Stimulated activated CD8-positive, alpha-beta memory T cell treated with anti-CD3 and anti-CD28 coated beads, Interleukin-7, amount 100 ng/mL, for 4 hours (primary cell): ENCODE results near the gene ARHGEF6.

Experiments
- DNase-seq, 2 donors: peaks; one replicate each; pipeline ENCODE4 v3.0.0-alpha.2; 2020; ENCODE audit warnings: low read depth in 2 of 2

Gene ARHGEF6

DNA sequence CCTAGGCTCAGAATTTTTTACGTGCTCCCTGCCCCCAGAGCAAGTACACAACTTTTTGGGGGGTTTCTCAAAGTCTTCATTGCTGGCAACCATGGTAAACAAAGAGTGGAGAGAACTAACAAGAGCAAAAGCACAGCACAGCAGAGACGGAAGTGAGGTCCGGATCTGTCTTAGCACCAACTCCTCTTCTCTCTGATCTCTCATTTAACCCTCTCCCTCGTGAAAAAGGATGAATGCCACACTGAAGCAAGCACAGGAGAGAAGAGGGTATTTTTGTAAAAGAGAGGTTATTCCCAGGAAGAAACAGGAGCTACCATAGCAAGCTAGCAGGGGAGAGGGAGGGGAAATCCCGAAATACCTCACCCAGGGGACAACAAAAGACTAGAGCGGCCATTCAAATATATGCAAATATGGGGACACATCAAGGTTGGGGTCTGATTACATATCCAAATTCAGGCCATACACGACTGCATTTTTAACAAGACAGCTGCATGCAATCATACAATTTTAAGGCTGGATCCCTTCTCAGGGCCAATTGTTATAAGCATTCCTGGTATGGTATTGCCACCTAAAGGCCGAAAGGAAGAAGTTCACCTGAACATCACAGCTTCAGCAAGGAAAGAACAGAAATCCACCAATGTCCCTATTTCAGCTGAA lies 86.2 kb downstream of the ARHGEF6 start:
- DNase-seq: no peak

- DNase-seq: no peak
Observed at GRCh38 chrX:136692271-136692670, 88.5 kb downstream of the ARHGEF6 start.

- DNase-seq: no peak
Observed at GRCh38 chrX:136691028-136691809, 89.5 kb downstream of the ARHGEF6 start.

DNA sequence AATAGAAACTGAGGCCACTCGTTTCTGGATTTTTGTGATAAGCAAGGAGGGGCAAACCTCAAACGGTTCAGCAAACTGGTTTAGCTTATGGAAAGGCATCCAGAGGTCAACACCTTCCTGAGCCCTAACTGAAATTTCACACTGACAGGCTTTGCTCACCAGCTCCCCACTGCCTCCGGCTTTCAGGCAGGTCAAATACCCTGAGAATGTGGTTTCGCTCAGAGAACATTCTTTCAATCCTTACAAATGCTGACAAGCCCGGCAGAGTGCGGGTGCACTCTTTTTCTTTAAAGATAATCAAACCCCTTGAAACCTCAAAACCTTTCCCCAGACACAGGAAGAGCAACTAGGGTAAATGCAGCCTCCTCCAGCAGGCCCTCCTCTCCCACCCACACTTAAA lies 91.3 kb downstream of the ARHGEF6 start:
- no peak for DNase-seq

DNA sequence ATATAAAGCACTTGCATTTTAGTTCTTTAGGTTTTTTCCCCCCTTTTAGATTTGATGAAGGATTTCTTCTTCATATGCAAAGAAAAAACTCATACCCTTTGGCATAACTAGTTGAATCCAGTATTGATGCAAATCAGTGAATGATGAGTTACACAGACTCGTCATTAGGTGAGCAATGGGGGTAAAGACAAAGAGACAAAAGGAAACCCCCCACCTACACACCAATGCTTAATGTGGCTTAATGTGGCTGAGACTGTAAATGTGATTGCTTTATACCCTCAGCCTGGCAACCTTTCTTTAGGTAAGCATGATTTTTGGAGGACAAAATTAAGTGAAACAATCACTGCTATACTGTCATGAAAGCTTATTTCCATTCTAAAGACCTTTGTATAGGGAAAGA lies 93.3 kb downstream of the ARHGEF6 start:
- peak in 1 of 2 donors; percentile 34 for DNase-seq

GRCh38 chrX:136684120-136684519 lies 96.6 kb downstream of the ARHGEF6 start:
- no peak for DNase-seq

DNA sequence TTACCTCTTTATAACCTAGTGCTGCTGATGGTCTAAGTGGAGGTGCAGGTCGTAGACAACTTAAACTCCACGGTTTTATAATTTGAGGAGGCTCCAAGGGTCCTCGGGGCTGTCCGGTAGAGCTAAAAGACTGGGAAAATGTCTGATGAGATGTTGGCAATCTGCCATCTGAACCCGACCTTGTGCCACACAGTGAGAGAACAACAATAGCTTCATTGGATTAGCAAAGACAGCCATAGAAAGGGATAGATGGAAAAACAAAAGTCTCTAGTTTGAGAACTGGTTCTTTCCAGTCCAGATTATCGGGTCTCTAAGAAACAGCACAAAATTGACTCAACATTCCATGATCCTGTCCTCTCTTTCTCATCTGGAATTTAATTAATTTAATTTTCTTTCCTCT lies 101.2 kb downstream of the ARHGEF6 start:
- DNase-seq: no peak

- DNase-seq: no peak
Observed at GRCh38 chrX:136674270-136674985, 106.3 kb downstream of the ARHGEF6 start.

GRCh38 chrX:136671006-136671610 lies 109.6 kb downstream of the ARHGEF6 start:
- no peak for DNase-seq

DNA sequence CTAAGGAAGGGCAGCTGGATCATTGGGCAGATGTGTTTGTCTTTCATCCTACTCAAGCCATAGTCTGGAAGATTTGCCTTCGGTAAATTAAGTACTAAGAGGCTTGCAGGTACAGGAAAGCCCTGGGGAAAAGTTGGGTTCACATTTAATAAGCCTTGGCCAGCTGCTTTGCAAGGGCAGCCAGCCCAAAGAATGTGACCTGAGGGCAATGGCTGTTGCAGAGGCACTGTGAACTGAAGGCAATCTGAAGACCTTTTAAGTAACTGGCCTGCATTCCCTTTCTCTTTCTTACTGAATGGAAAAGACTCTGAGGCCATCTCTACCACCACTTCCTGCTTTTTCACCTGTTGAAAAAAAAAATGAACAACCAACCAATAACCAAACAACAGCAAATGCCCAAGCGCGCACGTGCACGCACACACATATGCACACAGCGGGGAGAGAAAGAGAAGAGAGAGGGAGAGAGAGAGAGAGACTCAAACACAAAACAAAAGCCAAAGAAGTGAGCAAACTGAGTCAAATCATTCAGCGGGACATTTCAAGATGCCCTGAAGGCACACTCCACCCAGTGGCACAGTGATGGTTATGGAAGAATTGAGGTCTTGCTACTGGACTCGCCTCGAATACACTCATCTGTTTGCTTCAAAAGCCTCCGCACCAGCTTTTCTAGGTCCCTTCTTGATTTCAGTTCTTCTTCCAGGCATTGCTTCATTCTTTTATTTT lies 113.1 kb downstream of the ARHGEF6 start:
- no peak for DNase-seq

- no peak for DNase-seq
Observed at GRCh38 chrX:136666088-136666487, 114.6 kb downstream of the ARHGEF6 start.

DNA sequence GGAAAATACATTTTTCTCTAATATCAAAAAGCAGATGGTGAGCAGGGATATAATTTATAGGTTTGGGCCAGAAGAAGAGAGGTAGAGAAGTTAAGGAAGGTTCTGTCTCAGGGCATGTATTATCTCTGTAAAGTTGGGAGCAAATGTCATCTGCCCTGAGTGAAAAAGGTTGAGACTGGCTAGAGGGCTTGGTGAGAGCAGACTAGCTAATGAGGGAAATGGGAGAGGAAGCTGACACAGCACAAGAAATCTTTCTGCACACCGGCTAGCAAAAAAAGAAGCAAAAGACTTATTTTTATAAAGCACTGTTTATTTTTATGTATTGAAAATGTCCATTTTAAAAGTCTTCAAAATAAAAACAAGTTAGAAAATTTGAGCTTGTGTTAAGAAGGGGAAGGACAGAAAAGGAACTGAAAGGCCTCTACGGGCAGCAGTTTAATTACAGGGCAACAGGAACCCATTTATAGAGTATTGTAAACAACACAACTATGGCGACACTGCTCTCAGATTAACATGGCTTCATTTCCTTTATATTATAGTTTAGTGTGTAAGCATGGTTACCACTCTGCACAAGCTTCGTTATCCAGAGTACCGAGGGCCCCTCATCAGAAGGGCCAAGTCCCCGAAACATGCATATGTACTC lies 115.4 kb downstream of the ARHGEF6 start:
- DNase-seq: no peak

DNA sequence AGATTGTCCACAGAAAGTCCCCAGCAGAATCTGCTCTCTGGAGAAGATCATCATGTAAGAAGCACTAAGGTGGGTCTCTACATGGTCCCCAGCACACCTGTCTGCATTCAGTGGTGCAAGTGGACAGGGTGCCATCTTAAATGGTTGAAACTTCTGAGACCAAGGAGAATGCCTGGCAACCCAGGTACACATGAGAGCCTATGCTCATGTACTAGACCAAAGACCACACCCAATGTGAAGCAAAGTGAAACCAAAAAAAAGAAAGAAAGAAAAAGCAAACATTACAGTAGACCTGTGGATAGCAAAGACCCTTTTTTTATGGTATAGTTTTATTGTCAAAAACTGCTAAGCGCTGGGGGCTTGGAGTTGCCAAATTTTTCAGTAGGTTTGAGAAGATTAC lies 117.8 kb downstream of the ARHGEF6 start:
- DNase-seq: no peak

DNA sequence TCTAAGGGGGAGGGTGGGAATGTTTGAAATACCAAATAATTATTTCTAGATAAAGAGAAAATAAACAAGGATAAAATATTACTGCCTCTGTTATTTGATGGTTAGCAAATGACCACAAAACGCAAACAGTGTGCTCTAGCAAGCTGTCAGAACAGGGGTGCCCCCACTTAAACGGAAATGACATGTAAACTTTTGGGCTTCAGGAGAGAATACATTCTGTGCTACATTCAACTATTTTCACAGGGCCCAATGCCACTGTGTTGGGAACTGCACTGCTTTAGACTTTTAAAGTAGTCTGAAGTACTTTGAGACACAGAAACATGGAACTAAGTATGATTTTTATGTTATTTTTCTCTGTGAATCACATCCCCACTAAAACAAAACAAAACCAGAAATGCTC lies 118.6 kb downstream of the ARHGEF6 start:
- no peak for DNase-seq

- DNase-seq: no peak
Observed at GRCh38 chrX:136660896-136661295, 119.8 kb downstream of the ARHGEF6 start.

- no peak for DNase-seq
Observed at GRCh38 chrX:136659174-136659573, 121.6 kb downstream of the ARHGEF6 start.

DNA sequence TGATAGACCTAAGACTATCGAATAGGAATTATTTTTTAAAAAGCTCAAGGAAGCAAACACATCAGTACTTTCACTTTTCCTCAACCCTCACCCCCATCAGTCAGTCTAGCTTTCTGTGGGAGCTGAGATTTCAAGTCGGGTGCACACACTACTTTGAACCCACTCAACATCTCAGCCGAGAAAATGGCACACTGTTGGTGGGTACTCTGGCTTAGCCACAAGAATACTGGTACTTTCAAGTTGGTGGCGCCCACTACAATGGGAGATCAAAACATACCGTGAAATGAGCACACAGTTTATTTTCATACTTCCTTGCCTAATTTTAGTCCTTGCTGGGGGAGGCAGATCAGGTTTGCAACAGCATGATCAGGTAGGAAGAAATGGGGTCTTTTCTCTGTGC lies 122.6 kb downstream of the ARHGEF6 start:
- DNase-seq: no peak

DNA sequence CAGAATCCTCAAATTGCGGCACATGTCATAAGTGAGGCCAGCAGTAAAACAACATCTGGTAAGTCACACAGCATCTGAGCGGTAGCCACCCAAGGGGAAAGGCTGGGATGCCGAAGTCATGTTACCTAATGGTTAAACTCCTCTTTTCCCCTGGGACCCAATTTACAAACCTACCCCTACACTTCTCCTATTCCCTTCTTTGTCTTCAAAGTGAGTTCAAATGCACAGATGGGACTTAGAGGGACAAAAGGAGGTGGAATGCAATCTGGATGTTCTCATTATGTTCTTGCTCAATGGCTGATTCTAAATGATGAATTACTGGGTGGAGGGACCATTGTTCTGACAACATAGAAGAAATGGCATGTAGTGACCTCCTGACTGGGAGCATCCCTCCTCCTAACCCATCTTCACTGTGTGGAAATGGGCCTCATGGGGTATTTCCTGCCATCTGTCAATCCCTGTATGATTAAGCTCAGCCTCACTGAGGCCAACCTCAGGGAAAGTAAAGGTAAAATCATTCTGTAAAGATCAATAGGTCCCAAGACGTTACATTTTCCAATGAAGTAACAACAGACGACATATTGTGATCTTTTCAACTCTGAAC lies 124.3 kb downstream of the ARHGEF6 start:
- DNase-seq: no peak

DNA sequence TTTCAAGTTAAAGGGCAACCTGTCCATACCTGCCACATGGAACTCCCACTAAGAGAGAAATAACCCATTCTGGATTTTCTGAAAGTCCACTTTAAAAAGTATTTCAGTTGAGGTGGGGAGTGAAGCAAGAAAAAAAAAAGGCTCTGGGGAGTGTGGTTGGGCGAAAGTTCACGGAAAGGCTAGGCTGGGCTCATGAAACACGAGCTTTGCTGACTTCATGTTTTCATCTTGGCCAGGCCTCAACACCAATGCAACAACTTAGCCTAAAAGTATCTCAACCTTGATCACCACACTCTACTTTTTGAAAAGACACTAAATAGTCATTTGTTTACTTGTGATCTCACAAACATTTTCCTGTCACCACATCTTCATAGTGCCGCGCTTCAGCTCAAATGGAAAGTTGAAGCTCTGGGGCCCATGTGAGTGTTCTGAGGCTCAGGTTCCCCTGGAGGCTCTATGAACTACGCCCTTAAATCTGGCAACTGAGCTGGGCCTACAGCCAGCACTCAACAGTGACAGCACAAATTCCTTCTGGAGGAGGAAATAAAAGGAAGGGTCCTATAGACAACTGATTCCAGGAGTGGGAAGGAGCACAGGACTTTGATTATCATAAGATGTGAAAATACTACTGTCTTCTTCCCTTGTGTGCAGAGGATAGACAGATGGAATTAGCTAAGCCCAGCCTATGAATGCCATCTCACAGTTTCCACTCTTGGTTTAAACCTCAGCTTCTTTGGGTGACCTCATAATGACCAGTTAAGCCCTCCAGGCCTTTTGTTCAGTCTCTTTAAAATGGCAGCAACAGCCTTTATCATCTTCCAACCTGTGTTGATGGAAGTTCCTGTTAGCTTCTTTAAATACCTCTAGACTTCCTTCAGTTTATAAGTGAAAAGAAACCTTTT lies 127.7 kb downstream of the ARHGEF6 start:
- DNase-seq: no peak

GRCh38 chrX:136650811-136651210 lies 129.9 kb downstream of the ARHGEF6 start:
- no peak for DNase-seq
